AG09309 (cell line): ENCODE data around the gene TGFBR1.

Experiments
- DNase-seq: peaks from one replicate; pipeline ENCODE4 v3.0.0-alpha.2; 2010; ENCODE audit warnings: low read depth
- H3K4me3 ChIP-seq: 2 replicates; pipeline ENCODE4 v1.5.1; 2011; ENCODE audit warnings: mild to moderate bottlenecking, low read depth, low read length, moderate library complexity; ENCODE audit not compliant: control insufficient read depth
- CTCF ChIP-seq: IDR thresholded peaks from 2 replicates; pipeline ENCODE4 v1.5.1; 2011; ENCODE audit warnings: mild to moderate bottlenecking, low read depth, low read length, inconsistent platforms; ENCODE audit not compliant: insufficient read depth, control insufficient read depth; ENCODE audit errors: missing control alignments

TGFBR1 gene

GRCh38 chr9:99171225-99172123 lies 66.6 kb downstream of the TGFBR1 start:
- H3K4me3 ChIP-seq: no peak overlapping the region
- TF ChIP-seq CTCF: no peak
- no peak for DNase-seq

GRCh38 chr9:99172124-99173091 lies 67.5 kb downstream of the TGFBR1 start:
- no peak overlapping the region for H3K4me3 ChIP-seq
- TF ChIP-seq CTCF: no peak
- no peak for DNase-seq

- H3K4me3 ChIP-seq: no peak overlapping the region
- DNase-seq: no peak
- no peak for TF ChIP-seq CTCF
Observed at GRCh38 chr9:99173570-99174504, 68.9 kb downstream of the TGFBR1 start.

- no peak for TF ChIP-seq CTCF
- no peak overlapping the region for H3K4me3 ChIP-seq
- no peak for DNase-seq
Observed at GRCh38 chr9:99176527-99177013, 71.7 kb downstream of the TGFBR1 start.

- no peak for DNase-seq
- no peak overlapping the region for H3K4me3 ChIP-seq
- TF ChIP-seq CTCF: no peak
Observed at GRCh38 chr9:99177576-99178366, 72.9 kb downstream of the TGFBR1 start.
